GM13977 (cell line): Measurements from ENCODE around the gene ERC1.

Experiments used
- DNase-seq: peaks from one replicate; pipeline ENCODE4 v3.0.0; 2012; ENCODE audit warnings: low spot score
- in situ Hi-C: fragments of 300-500 bp; cut with MboI; formaldehyde crosslinking; loops from one replicate; pipeline ENCODE4 v1.12.0; 2022; ENCODE audit warnings: low sequenced_read_pairs, low pct_unique_long_range_greater_than_20kb, mixed read lengths, inconsistent platforms; ENCODE audit not compliant: unreplicated experiment
- TF ChIP-seq, protein P1 (sequence below): IDR thresholded peaks from 2 replicates; pipeline ENCODE4 v1.5.1; 2012; ENCODE audit warnings: mild to moderate bottlenecking, control low read depth; ENCODE audit not compliant: insufficient read depth; ENCODE audit errors: extremely low read depth, missing control alignments

The ERC1 gene

DNA sequence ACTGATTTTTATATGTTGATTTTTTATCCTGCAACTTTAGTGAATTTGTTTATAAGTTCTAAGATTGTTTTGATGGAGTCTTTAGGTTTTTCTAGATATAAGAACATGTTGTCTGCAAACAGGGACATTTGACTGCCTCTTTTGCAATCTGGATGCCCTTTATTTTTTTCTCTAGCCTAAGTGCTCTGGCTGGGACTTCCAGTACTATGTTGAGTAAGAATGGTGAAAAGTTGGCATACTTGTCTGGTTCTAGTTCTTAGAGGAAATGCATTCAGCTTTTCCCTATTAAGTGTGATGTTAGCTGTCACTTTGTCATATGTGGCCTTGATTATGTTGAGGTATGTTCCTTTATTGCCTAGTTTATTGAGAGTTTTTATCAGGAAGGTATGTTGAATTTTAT, 68.1 kb downstream of the ERC1 start:
- DNase-seq: no peak
- in situ Hi-C loops: no loop called here
- TF ChIP-seq, protein P1, sequence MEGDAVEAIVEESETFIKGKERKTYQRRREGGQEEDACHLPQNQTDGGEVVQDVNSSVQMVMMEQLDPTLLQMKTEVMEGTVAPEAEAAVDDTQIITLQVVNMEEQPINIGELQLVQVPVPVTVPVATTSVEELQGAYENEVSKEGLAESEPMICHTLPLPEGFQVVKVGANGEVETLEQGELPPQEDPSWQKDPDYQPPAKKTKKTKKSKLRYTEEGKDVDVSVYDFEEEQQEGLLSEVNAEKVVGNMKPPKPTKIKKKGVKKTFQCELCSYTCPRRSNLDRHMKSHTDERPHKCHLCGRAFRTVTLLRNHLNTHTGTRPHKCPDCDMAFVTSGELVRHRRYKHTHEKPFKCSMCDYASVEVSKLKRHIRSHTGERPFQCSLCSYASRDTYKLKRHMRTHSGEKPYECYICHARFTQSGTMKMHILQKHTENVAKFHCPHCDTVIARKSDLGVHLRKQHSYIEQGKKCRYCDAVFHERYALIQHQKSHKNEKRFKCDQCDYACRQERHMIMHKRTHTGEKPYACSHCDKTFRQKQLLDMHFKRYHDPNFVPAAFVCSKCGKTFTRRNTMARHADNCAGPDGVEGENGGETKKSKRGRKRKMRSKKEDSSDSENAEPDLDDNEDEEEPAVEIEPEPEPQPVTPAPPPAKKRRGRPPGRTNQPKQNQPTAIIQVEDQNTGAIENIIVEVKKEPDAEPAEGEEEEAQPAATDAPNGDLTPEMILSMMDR: no peak

DNA sequence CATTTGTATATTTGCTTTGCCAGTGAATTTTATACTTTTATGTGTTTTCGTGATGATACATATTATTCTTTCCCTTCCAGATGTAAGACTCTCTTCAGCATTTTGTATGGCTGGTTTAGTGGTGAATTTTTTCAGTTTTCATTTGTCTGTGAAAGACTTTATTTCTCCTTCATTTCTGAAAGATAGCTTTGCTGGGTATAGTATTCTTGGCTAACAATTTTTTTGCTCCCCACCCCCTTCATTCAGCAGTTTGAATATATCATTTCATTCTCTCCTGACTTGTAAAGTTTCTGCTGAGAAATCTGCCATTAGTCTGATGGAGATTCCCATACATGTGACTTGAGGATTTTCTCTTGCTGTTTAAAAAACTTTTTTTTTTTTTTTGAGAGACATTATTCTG, 72.8 kb downstream of the ERC1 start:
- DNase-seq: no peak
- TF ChIP-seq, protein P1: no peak
- in situ Hi-C loops: no loop called here

DNA sequence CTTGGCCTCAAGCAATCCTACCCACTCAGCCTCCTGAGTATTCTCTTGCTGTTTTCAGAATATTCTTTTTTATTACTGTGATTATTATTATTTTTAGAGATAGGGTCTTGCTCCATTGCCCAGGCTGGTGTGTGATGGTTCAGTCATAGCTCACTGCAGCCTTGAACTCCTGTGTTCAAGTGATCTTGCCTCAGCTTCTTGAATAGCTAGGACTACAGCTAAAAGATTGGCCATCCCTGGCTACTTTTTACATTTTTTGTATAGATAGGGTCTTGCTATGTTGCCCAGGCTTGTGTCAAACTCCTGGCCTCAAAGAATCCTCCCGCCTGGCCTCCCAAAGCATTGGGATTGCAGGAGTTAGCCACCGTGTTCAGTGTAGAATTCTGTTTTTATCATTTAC, 73.3 kb downstream of the ERC1 start:
- no peak for DNase-seq
- in situ Hi-C loops: no loop called here
- TF ChIP-seq, protein P1: no peak

DNA sequence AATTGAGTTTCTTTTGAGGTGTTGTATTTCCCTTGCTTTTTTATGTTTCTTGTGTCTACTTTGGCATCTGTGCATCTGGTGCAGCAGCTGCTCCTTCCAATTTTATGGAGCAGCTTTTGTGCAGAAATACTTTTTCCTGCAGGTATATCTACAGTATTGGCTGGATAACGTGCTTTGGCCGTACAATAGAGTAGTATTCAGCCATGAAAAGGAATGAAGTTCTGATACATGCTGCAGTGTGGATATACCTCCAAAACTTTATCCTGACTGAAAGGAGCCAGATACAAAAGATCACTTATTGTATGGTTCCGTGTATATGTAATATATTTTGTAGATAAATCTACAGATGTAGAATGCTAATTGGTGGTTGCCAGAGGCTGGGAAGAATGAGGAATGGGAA, 74.6 kb downstream of the ERC1 start:
- TF ChIP-seq, protein P1: no peak
- DNase-seq: no peak
- in situ Hi-C loops: no loop called here

DNA sequence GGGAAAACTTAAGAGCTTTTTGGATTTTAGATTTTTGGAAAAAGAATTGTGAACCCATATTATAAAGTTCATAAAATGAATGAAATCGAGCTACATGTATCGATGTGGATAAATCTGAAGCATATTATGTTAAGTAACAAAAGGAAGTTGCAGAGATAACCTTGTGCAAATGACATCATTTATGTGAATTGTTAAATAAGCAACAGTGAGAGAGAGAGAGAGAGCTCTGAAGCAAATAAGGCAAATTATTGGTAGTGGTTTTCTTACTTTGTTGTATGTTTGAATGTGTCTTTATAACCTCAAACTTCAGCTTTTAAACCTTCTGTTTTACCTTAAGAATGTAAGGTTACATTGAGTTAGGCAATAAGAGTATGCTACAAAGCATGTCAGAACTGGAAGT, 78.8 kb downstream of the ERC1 start:
- in situ Hi-C loops: no loop called here
- DNase-seq: no peak
- TF ChIP-seq, protein P1: no peak

DNA sequence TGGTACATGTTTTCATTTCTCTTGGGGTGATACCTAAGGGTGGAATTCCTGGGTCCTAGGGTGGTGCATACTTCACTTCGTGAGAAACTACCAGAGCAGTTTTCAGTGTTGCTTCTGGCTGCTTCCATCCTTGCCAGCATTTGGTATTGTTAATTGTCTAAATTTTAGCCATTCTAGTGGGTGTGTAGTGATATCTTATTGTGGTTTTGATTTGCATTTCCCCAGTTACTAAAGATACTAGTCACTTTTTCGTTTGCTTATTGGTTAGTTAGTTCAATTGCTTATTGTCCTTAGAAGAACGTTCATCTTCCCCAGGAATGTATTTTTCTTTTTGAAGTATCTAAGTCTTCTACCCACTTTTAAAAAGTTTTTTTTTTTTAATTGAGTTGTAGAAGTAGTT, 80.2 kb downstream of the ERC1 start:
- TF ChIP-seq, protein P1: no peak
- in situ Hi-C loops: no loop called here
- no peak for DNase-seq

DNA sequence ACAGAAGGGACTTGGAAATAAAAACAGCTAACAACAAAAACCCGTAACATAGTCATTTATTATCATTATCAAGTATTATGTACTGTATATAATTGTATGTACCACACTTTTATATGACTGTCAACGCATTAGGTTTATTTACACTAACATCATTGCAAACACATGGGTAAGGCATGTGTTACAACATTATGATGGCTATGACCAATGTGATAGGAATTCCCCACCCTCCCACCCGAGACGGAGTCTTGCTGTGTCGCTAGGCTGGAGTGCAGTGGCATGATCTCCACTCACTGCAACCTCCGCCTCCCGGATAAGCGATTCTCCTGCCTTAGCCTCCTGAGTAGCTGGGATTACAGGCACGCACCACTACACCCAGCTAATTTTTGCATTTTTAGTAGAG, 82.6 kb downstream of the ERC1 start:
- in situ Hi-C loops: no loop called here
- DNase-seq: no peak
- TF ChIP-seq, protein P1: no peak
